Activated B cell treated with CpG ODN at 0.5 μM for 24 hours (primary cell): Measurements from ENCODE around the gene TEF. TPM values are rescaled to one million over a fixed set of nuclear protein-coding genes. Genes with fewer than 3 reads are reported as not detected.
"Not testable (repeated sequence)": the region's sequence is repeated elsewhere in the genome, so short reads cannot be mapped to it uniquely, and the experiment has no call there.

ENCODE experiments used
- ATAC-seq: fragments of 200-7000 bp; cut with Tn5 transposase; one replicate; pipeline ENCODE4 v1.10.0; 2021; ENCODE audit warnings: low read depth, mild to moderate bottlenecking, moderate library complexity
- CTCF ChIA-PET: fragments of 350-600 bp; sonication (Branson Sonifier 250); formaldehyde crosslinking; loops from one replicate; lab custom pipeline; 2021; ENCODE audit warnings: antibody characterized with exemption; lab: Charles Lee
- POLR2A ChIA-PET: fragments of 350-600 bp; sonication (Branson Sonifier 250); formaldehyde crosslinking; loops from one replicate; lab custom pipeline; 2021; ENCODE audit warnings: antibody characterized with exemption; lab: Charles Lee
- DNase-seq: peaks from one replicate; pipeline ENCODE4 v3.0.0; 2022
- H3K27ac Mint-ChIP-seq: one replicate; pipeline ENCODE4 v1.8.0; 2020; ENCODE audit warnings: mixed read lengths
- H3K27me3 Mint-ChIP-seq: one replicate; pipeline ENCODE4 v1.8.0; 2021; ENCODE audit warnings: mixed read lengths
- H3K36me3 Mint-ChIP-seq: one replicate; pipeline ENCODE4 v1.8.0; 2021; ENCODE audit warnings: low read depth, mixed read lengths
- H3K4me1 Mint-ChIP-seq: one replicate; pipeline ENCODE4 v1.8.0; 2021; ENCODE audit warnings: mixed read lengths
- H3K4me3 Mint-ChIP-seq: one replicate; pipeline ENCODE4 v1.8.0; 2020; ENCODE audit warnings: mild to moderate bottlenecking, mixed read lengths
- H3K9me3 Mint-ChIP-seq: one replicate; pipeline ENCODE4 v1.8.0; 2020; ENCODE audit warnings: mixed read lengths
- intact Hi-C: fragments of 100-400 bp; cut with micrococcal nuclease; formaldehyde crosslinking; loops from one replicate; pipeline ENCODE4 v1.15.1; 2024
- total RNA-seq: library from RNA; stranded (reverse); gene quantifications from 2 replicates; pipeline ENCODE4 v1.2.3, GENCODE V29; 2022
- TF ChIP-seq, protein P1 (sequence below): fragments of 200-600 bp; IDR thresholded peaks from one replicate; pipeline ENCODE4 v1.8.0; 2022; ENCODE audit warnings: antibody characterized with exemption, mild to moderate bottlenecking

Gene TEF
- total RNA-seq, 1 donor from 2014 or later = 5.2 TPM

DNA sequence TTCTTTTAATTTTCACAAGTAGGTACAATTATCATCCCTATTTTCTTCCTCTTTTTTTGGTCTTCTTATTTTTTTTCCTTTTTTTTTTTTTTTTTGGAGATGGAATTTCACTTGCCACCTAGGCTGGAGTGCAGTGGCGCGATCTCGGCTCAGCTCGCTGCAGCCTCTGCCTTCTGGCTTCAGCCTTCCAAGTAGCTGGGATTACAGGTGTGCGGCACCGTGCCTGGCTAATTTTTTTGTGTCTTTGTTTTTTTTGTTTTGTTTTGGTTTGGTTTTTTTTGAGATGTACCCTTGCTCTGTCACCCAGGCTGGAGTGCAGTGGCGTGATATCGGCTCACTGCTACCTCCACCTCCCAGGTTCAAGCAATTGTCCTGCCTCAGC lies 48.2 kb downstream of the TEF start:
- Mint-ChIP-seq H3K4me3 (no peak overlapping the region), H3K36me3 (peaks cover 56% of the 10 kb centered on the region), H3K9me3 (no peaks in the 10 kb centered on the region), H3K27ac (no peak overlapping the region), H3K4me1 (peaks cover 22% of the 10 kb centered on the region), H3K27me3 (no peaks in the 10 kb centered on the region)
- intact Hi-C loops = no loop called here
- TF ChIP-seq, protein P1, sequence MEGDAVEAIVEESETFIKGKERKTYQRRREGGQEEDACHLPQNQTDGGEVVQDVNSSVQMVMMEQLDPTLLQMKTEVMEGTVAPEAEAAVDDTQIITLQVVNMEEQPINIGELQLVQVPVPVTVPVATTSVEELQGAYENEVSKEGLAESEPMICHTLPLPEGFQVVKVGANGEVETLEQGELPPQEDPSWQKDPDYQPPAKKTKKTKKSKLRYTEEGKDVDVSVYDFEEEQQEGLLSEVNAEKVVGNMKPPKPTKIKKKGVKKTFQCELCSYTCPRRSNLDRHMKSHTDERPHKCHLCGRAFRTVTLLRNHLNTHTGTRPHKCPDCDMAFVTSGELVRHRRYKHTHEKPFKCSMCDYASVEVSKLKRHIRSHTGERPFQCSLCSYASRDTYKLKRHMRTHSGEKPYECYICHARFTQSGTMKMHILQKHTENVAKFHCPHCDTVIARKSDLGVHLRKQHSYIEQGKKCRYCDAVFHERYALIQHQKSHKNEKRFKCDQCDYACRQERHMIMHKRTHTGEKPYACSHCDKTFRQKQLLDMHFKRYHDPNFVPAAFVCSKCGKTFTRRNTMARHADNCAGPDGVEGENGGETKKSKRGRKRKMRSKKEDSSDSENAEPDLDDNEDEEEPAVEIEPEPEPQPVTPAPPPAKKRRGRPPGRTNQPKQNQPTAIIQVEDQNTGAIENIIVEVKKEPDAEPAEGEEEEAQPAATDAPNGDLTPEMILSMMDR = no peak
- ChIA-PET CTCF (no interaction called here), POLR2A (interaction anchor here (0.9 kb wide), 1 partner anchor 19 kb away, joined by 4 read pairs; no protein-coding TSS in a partner anchor)
- no peak for ATAC-seq
- no peak for DNase-seq

DNA sequence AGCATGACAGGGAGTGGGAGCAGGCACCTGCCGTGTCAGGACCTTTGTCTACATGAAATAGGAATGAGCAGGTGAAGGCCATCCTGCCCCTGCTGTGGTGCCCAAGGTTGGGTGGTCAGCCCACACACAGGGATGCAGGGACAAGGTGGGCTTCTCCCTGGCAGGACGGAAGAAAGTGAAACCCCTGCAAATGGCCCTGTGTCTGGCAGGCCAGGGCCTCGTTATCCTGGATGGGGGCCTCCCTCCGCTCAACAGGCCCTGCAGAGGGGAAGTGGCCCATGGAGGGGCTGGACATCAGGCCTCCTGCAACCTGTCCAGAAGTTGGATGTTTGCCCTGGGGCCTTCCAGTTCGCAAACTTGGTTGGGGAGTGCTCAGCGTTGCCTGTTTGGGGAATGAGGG lies 49.9 kb downstream of the TEF start:
- Mint-ChIP-seq H3K4me1 (peaks cover 12% of the 10 kb centered on the region), H3K27ac (peak overlapping the region; percentile 53), H3K27me3 (no peaks in the 10 kb centered on the region), H3K36me3 (peaks cover 64% of the 10 kb centered on the region), H3K4me3 (no peak overlapping the region), H3K9me3 (no peaks in the 10 kb centered on the region)
- DNase-seq (no peak), ATAC-seq (no peak)
- TF ChIP-seq, protein P1 = no peak
- intact Hi-C loops = no loop called here
- ChIA-PET POLR2A (no interaction called here), CTCF (no interaction called here)

DNA sequence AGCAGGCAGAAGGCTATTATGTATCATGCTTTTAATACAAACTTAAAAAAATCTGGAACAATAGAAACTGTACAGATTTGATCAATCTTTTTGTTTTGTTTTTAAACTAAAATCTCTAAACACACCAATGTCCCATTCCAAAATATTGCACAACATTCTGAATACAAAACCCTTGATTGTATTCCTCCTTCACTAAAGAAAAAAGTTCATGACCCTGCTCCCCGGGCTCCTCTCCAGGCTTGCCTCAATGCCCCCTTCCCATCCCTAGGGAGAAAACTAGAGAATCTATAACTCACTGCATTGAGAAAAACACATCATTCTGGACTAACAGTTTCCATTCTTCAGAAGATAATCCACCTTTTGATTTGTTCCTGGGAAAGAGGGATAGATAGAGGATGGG lies 51.7 kb downstream of the TEF start:
- H3K9me3 Mint-ChIP-seq, intact Hi-C loops, H3K4me3 Mint-ChIP-seq, POLR2A ChIA-PET, ATAC-seq, H3K27me3 Mint-ChIP-seq, H3K27ac Mint-ChIP-seq, CTCF ChIA-PET, DNase-seq: not testable (repeated sequence)
- Mint-ChIP-seq H3K36me3 (peaks cover 65% of the 10 kb centered on the region), H3K4me1 (peaks cover 11% of the 10 kb centered on the region)

DNA sequence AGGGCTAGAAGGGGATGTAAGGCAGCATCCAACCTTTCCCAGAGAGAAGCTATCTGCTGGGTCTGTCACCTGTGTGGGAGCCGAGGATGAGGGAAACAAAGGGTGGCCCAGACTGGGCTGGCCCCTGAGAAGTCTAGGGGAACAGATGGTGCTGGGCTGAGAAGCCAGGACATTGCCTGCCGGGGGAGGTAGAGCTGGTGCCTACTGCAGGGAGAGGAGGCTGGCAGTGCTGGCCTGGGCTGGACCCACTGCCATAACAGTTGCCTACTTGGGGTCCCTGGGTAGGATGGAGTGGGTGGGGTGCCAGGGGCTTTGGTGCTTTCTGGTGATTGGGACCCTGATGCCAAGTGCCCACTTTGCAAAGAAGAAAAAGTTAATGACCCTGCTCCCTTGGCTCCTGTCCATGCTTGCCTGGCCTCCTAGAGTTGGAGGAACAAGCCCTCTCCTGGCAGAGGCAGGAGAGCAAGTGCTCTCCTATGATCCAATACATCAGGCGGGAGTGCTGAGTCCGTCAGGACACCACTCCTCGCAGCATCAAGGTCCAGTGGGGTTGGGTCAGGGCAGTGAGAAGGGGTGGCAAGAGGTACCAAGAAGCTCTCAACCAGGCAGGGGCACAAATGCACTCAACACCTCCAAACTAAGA lies 52.7 kb downstream of the TEF start:
- ATAC-seq, H3K4me3 Mint-ChIP-seq, DNase-seq, intact Hi-C loops, CTCF ChIA-PET, H3K27ac Mint-ChIP-seq, H3K9me3 Mint-ChIP-seq, H3K27me3 Mint-ChIP-seq: not testable (repeated sequence)
- POLR2A ChIA-PET = interaction anchor here (1.6 kb wide), 1 partner anchor 11 kb away, joined by 3 read pairs; no protein-coding TSS in a partner anchor
- Mint-ChIP-seq H3K4me1 (peaks cover 17% of the 10 kb centered on the region), H3K36me3 (peaks cover 69% of the 10 kb centered on the region)

DNA sequence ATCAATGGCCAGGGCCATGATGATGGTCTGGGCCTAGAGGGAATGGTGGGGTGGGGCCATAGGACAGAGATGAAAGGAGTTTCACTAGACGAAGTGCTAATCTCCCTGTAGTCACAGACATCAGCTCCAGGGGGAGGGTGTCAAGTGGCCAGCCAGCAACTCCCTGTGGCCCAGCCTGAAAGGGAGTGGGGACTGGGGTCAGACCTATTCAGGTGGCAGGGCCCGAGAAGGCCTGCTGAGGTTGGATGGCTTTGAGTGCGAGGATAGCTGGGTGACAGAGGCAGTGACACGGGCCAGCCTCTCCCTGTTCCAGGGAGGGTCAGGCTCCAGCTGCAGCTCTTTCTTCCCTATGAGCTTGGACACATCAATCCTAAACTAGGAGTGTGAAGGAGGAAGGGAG lies 53.8 kb downstream of the TEF start:
- peaks cover 67% of the 10 kb centered on the region for H3K36me3 Mint-ChIP-seq
- ATAC-seq (no peak), DNase-seq (no peak)
- H3K27ac Mint-ChIP-seq = peak overlapping the region; percentile 37
- H3K4me3 Mint-ChIP-seq = no peak overlapping the region
- no peaks in the 10 kb centered on the region for H3K9me3 Mint-ChIP-seq
- intact Hi-C loops = no loop called here
- H3K27me3 Mint-ChIP-seq = no peaks in the 10 kb centered on the region
- ChIA-PET POLR2A (interaction anchor here (0.6 to 1.6 kb wide), 2 partner anchors 10 to 11 kb away, joined by 3 to 6 read pairs; no protein-coding TSS in a partner anchor), CTCF (interaction anchor here (1.6 kb wide), 1 partner anchor 66 kb away, joined by 4 read pairs; no protein-coding TSS in a partner anchor)
- TF ChIP-seq, protein P1 = no peak
- H3K4me1 Mint-ChIP-seq = peaks cover 21% of the 10 kb centered on the region

DNA sequence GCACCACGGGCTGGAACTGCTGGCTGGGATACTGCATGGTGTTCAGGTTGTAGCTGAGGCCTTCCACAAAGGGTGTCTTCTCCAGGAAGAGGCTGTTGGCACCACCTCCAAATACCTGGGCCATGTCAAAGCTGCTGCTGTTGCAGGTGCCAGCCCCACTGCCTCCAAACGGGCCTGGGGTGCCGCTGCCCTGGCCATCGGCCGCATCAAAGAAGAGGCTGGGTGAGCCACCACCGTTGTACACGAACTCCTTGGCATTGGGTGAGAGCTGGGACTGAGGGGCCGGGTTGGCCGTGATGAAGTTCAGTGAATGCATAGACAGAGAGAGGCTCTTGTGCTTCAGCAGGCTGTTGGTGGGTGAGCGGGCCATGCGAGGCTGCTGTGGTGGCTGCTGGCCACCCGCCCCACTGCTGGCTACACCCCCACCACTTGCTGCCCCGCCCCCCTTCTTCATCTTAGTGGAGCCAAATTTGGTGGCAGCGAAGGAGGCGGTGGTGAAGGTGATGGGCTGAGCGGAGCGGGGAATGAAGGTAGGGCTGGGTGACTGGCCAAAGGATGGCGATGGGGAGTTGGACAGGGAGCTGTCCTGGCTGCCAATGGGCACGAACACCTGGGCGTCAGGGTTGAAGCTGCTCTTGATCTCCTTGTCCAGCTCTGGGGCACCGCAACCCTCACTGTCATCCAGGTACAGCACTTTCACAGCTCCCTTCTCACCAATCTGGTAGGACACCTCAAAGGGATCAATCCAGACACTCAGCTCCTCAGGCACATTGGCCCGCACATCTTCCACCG lies 54.8 kb downstream of the TEF start:
- intact Hi-C loops = no loop called here
- ATAC-seq (peak; percentile 7), DNase-seq (no peak)
- TF ChIP-seq, protein P1 = no peak
- peaks cover 63% of the 10 kb centered on the region for H3K36me3 Mint-ChIP-seq
- H3K4me3 Mint-ChIP-seq = no peak overlapping the region
- no peaks in the 10 kb centered on the region for H3K27me3 Mint-ChIP-seq
- H3K4me1 Mint-ChIP-seq = peaks cover 16% of the 10 kb centered on the region
- H3K27ac Mint-ChIP-seq = no peak overlapping the region
- CTCF ChIA-PET = interaction anchor here (1.0 to 1.6 kb wide), 2 partner anchors 10 to 65 kb away, joined by 3 to 4 read pairs; no protein-coding TSS in a partner anchor
- H3K9me3 Mint-ChIP-seq = no peaks in the 10 kb centered on the region
- POLR2A ChIA-PET = interaction anchor here (0.6 to 1.6 kb wide), 5 partner anchors 10 to 32 kb away, joined by 3 to 8 read pairs (median 4); partner anchors contain the start of genes PHF5A and TOB2
